ENCODE results near the gene HVCN1. TPM values are rescaled to one million over a fixed set of nuclear protein-coding genes. Genes with fewer than 3 reads are reported as not detected.
A peak's percentile ranks its signal among the peaks of the same experiment; 100 is the strongest.

Gene HVCN1
- total RNA-seq, 2 experiments from 2014 or later, result 47.4 to 49.1 TPM

GRCh38 chr12:110718222-110718908, 29.4 kb upstream of the HVCN1 start:
- Mint-ChIP-seq H3K4me1 (peaks cover 18% of the 10 kb centered on the region), H3K36me3 (peaks cover 49% of the 10 kb centered on the region), H3K4me3 (no peak overlapping the region), H3K9me3 (no peaks in the 10 kb centered on the region), H3K27me3 (no peaks in the 10 kb centered on the region), H3K27ac (peak overlapping the region; percentile 17)
- DNase-seq, result no peak

- H3K36me3 Mint-ChIP-seq, result peaks cover 44% of the 10 kb centered on the region
- H3K27me3 Mint-ChIP-seq, result no peaks in the 10 kb centered on the region
- H3K9me3 Mint-ChIP-seq, result no peaks in the 10 kb centered on the region
- no peak overlapping the region for H3K4me3 Mint-ChIP-seq
- no peak for DNase-seq
- H3K27ac Mint-ChIP-seq, result peak overlapping the region; percentile 51
- peaks cover 18% of the 10 kb centered on the region for H3K4me1 Mint-ChIP-seq
These were observed 28.1 kb upstream of the HVCN1 start for GRCh38 chr12:110717037-110717436.

- no peaks in the 10 kb centered on the region for H3K36me3 Mint-ChIP-seq
- H3K27ac Mint-ChIP-seq, result no peak overlapping the region
- no peak for DNase-seq
- H3K27me3 Mint-ChIP-seq, result no peaks in the 10 kb centered on the region
- no peak overlapping the region for H3K4me3 Mint-ChIP-seq
- no peaks in the 10 kb centered on the region for H3K9me3 Mint-ChIP-seq
- peaks cover 1% of the 10 kb centered on the region for H3K4me1 Mint-ChIP-seq
These were observed 20.0 kb upstream of the HVCN1 start for GRCh38 chr12:110708917-110709316.

- DNase-seq, result no peak
- H3K36me3 Mint-ChIP-seq, result no peaks in the 10 kb centered on the region
- no peaks in the 10 kb centered on the region for H3K27me3 Mint-ChIP-seq
- no peaks in the 10 kb centered on the region for H3K9me3 Mint-ChIP-seq
- H3K4me3 Mint-ChIP-seq, result no peak overlapping the region
- peaks cover 1% of the 10 kb centered on the region for H3K4me1 Mint-ChIP-seq
- no peak overlapping the region for H3K27ac Mint-ChIP-seq
These were observed 16.4 kb upstream of the HVCN1 start for GRCh38 chr12:110705309-110705708.

GRCh38 chr12:110704750-110705149, 15.8 kb upstream of the HVCN1 start:
- Mint-ChIP-seq H3K4me1 (peaks cover 1% of the 10 kb centered on the region), H3K4me3 (no peak overlapping the region), H3K27ac (no peak overlapping the region), H3K9me3 (no peaks in the 10 kb centered on the region), H3K27me3 (no peaks in the 10 kb centered on the region), H3K36me3 (no peaks in the 10 kb centered on the region)
- no peak for DNase-seq

- DNase-seq, result no peak
- H3K4me1 Mint-ChIP-seq, result peaks cover 1% of the 10 kb centered on the region
- H3K36me3 Mint-ChIP-seq, result no peaks in the 10 kb centered on the region
- H3K4me3 Mint-ChIP-seq, result no peak overlapping the region
- no peaks in the 10 kb centered on the region for H3K9me3 Mint-ChIP-seq
- H3K27me3 Mint-ChIP-seq, result no peaks in the 10 kb centered on the region
- H3K27ac Mint-ChIP-seq, result no peak overlapping the region
These were observed 15.3 kb upstream of the HVCN1 start for GRCh38 chr12:110704231-110704630.

- no peak for DNase-seq
- no peaks in the 10 kb centered on the region for H3K27me3 Mint-ChIP-seq
- no peaks in the 10 kb centered on the region for H3K36me3 Mint-ChIP-seq
- no peak overlapping the region for H3K27ac Mint-ChIP-seq
- peaks cover 12% of the 10 kb centered on the region for H3K4me1 Mint-ChIP-seq
- no peak overlapping the region for H3K4me3 Mint-ChIP-seq
- H3K9me3 Mint-ChIP-seq, result no peaks in the 10 kb centered on the region
These were observed 13.2 kb upstream of the HVCN1 start for GRCh38 chr12:110702081-110702480.

GRCh38 chr12:110699591-110700445, 10.9 kb upstream of the HVCN1 start:
- peaks cover 13% of the 10 kb centered on the region for H3K4me1 Mint-ChIP-seq
- H3K36me3 Mint-ChIP-seq, result no peaks in the 10 kb centered on the region
- H3K4me3 Mint-ChIP-seq, result no peak overlapping the region
- no peaks in the 10 kb centered on the region for H3K27me3 Mint-ChIP-seq
- DNase-seq, result no peak
- no peaks in the 10 kb centered on the region for H3K9me3 Mint-ChIP-seq
- H3K27ac Mint-ChIP-seq, result no peak overlapping the region

- Mint-ChIP-seq H3K4me1 (peaks cover 19% of the 10 kb centered on the region), H3K27me3 (no peaks in the 10 kb centered on the region), H3K36me3 (no peaks in the 10 kb centered on the region), H3K4me3 (no peak overlapping the region), H3K9me3 (no peaks in the 10 kb centered on the region), H3K27ac (peak overlapping the region; percentile 89)
- DNase-seq, result peak; percentile 82
These were observed 9.4 kb upstream of the HVCN1 start for GRCh38 chr12:110698171-110698902.

GRCh38 chr12:110697236-110697635, 8.3 kb upstream of the HVCN1 start:
- H3K27me3 Mint-ChIP-seq, result no peaks in the 10 kb centered on the region
- no peak overlapping the region for H3K4me3 Mint-ChIP-seq
- no peaks in the 10 kb centered on the region for H3K36me3 Mint-ChIP-seq
- no peaks in the 10 kb centered on the region for H3K9me3 Mint-ChIP-seq
- H3K4me1 Mint-ChIP-seq, result peaks cover 19% of the 10 kb centered on the region
- no peak overlapping the region for H3K27ac Mint-ChIP-seq
- DNase-seq, result no peak

- H3K36me3 Mint-ChIP-seq, result no peaks in the 10 kb centered on the region
These were observed 7.4 kb upstream of the HVCN1 start for GRCh38 chr12:110696283-110696682.

GRCh38 chr12:110694330-110694901, 5.5 kb upstream of the HVCN1 start:
- H3K9me3 Mint-ChIP-seq, result no peaks in the 10 kb centered on the region
- DNase-seq, result no peak
- H3K27ac Mint-ChIP-seq, result no peak overlapping the region
- no peaks in the 10 kb centered on the region for H3K36me3 Mint-ChIP-seq
- no peak overlapping the region for H3K4me3 Mint-ChIP-seq
- no peaks in the 10 kb centered on the region for H3K27me3 Mint-ChIP-seq
- peaks cover 29% of the 10 kb centered on the region for H3K4me1 Mint-ChIP-seq

More at GRCh38 chr12:110696283-110696682, 7.4 kb upstream of the HVCN1 start:
- Mint-ChIP-seq H3K4me3 (no peak overlapping the region), H3K4me1 (peaks cover 19% of the 10 kb centered on the region), H3K9me3 (no peaks in the 10 kb centered on the region), H3K27ac (no peak overlapping the region), H3K27me3 (no peaks in the 10 kb centered on the region)
- no peak for DNase-seq

- Mint-ChIP-seq H3K27me3 (no peaks in the 10 kb centered on the region), H3K4me3 (no peak overlapping the region), H3K27ac (no peak overlapping the region), H3K36me3 (no peaks in the 10 kb centered on the region), H3K4me1 (peaks cover 29% of the 10 kb centered on the region), H3K9me3 (no peaks in the 10 kb centered on the region)
- DNase-seq, result no peak
These were observed 4.8 kb upstream of the HVCN1 start for GRCh38 chr12:110693731-110694130.

- H3K36me3 Mint-ChIP-seq, result peaks cover 23% of the 10 kb centered on the region
- peaks cover 42% of the 10 kb centered on the region for H3K4me1 Mint-ChIP-seq
- DNase-seq, result no peak
- H3K4me3 Mint-ChIP-seq, result peak overlapping the region; percentile 90
- H3K27me3 Mint-ChIP-seq, result no peaks in the 10 kb centered on the region
- peaks cover 2% of the 10 kb centered on the region for H3K9me3 Mint-ChIP-seq
- H3K27ac Mint-ChIP-seq, result peak overlapping the region; percentile 92
These were observed 1.2 kb upstream of the HVCN1 start for GRCh38 chr12:110690127-110690430.
